ENCODE measurements around the gene ZDHHC14. TPM values are rescaled to one million over a fixed set of nuclear protein-coding genes. Genes with fewer than 3 reads are reported as not detected.
A peak's percentile ranks its signal among the peaks of the same experiment; 100 is the strongest.

ZDHHC14 gene
- total RNA-seq, 1 donor from 2014 or later = 15.2 TPM

GRCh38 chr6:157469378-157469777 is 88.4 kb downstream of the ZDHHC14 start:
- Histone ChIP-seq H3K4me3 (no peak overlapping the region), H3K36me3 (no peaks in the 10 kb centered on the region), H3K4me1 (no peaks in the 10 kb centered on the region), H3K27ac (no peak overlapping the region), H3K9me3 (no peaks in the 10 kb centered on the region), H3K27me3 (no peaks in the 10 kb centered on the region)
- intact Hi-C loops (cut with DNase I) = no loop called here
- DNase-seq (ENCODE audit: extremely low spot score in 2 of 2) = no peak
- TF ChIP-seq POLR2AphosphoS5 (IDR thresholded peaks at IDR 0.05; ENCODE audit: insufficient read depth in 1 of 2, low read depth in 1 of 2) (no peak), POLR2A (IDR thresholded peaks at IDR 0.05) (no peak), CTCF (IDR thresholded peaks at IDR 0.05) (no peak)

- intact Hi-C loops (cut with DNase I) = no loop called here
- Histone ChIP-seq H3K27ac (no peak overlapping the region), H3K27me3 (no peaks in the 10 kb centered on the region), H3K4me3 (no peak overlapping the region), H3K4me1 (no peaks in the 10 kb centered on the region), H3K9me3 (no peaks in the 10 kb centered on the region), H3K36me3 (no peaks in the 10 kb centered on the region)
- DNase-seq (ENCODE audit: extremely low spot score in 2 of 2) = peak in 1 of 2 donors; percentile 40
- no peak for TF ChIP-seq POLR2A (IDR thresholded peaks at IDR 0.05)
Measured at GRCh38 chr6:157471077-157471686, 90.2 kb downstream of the ZDHHC14 start.

- H3K27ac ChIP-seq = no peak overlapping the region
Measured at GRCh38 chr6:157471895-157472686, 91.1 kb downstream of the ZDHHC14 start.

GRCh38 chr6:157476797-157477196 is 95.8 kb downstream of the ZDHHC14 start:
- H3K36me3 ChIP-seq = no peaks in the 10 kb centered on the region
- DNase-seq (ENCODE audit: extremely low spot score in 2 of 2) = peak in 1 of 2 donors; percentile 25
- no peak for TF ChIP-seq CTCF (IDR thresholded peaks at IDR 0.05)
- TF ChIP-seq POLR2A (IDR thresholded peaks at IDR 0.05) = no peak
- TF ChIP-seq POLR2AphosphoS5 (IDR thresholded peaks at IDR 0.05; ENCODE audit: insufficient read depth in 1 of 2, low read depth in 1 of 2) = no peak
- no peaks in the 10 kb centered on the region for H3K9me3 ChIP-seq
- intact Hi-C loops (cut with DNase I) = no loop called here
- H3K27ac ChIP-seq = no peak overlapping the region
- H3K27me3 ChIP-seq = no peaks in the 10 kb centered on the region
- H3K4me1 ChIP-seq = no peaks in the 10 kb centered on the region
- H3K4me3 ChIP-seq = no peak overlapping the region

More at GRCh38 chr6:157471895-157472686, 91.1 kb downstream of the ZDHHC14 start:
- no peaks in the 10 kb centered on the region for H3K36me3 ChIP-seq
- H3K27me3 ChIP-seq = no peaks in the 10 kb centered on the region
- no peaks in the 10 kb centered on the region for H3K4me1 ChIP-seq
- no peak overlapping the region for H3K4me3 ChIP-seq
- H3K9me3 ChIP-seq = no peaks in the 10 kb centered on the region
- TF ChIP-seq CTCF (IDR thresholded peaks at IDR 0.05) = no peak
- TF ChIP-seq POLR2AphosphoS5 (IDR thresholded peaks at IDR 0.05; ENCODE audit: insufficient read depth in 1 of 2, low read depth in 1 of 2) = no peak
- no peak for TF ChIP-seq POLR2A (IDR thresholded peaks at IDR 0.05)
- peak in 1 of 2 donors; percentile 72 for DNase-seq (ENCODE audit: extremely low spot score in 2 of 2)
- intact Hi-C loops (cut with DNase I) = no loop called here

- intact Hi-C loops (cut with DNase I) = no loop called here
- Histone ChIP-seq H3K9me3 (no peaks in the 10 kb centered on the region), H3K27me3 (no peaks in the 10 kb centered on the region), H3K27ac (no peak overlapping the region), H3K36me3 (no peaks in the 10 kb centered on the region), H3K4me1 (no peaks in the 10 kb centered on the region), H3K4me3 (no peak overlapping the region)
- TF ChIP-seq POLR2AphosphoS5 (IDR thresholded peaks at IDR 0.05; ENCODE audit: insufficient read depth in 1 of 2, low read depth in 1 of 2) (no peak), CTCF (IDR thresholded peaks at IDR 0.05) (no peak), POLR2A (IDR thresholded peaks at IDR 0.05) (no peak)
- DNase-seq (ENCODE audit: extremely low spot score in 2 of 2) = peak in 1 of 2 donors; percentile 56
Measured at GRCh38 chr6:157478926-157479325, 97.9 kb downstream of the ZDHHC14 start.

Data from vagina (tissue), 2 donors.